Ovary (tissue), 3 donors: Measurements from ENCODE around the gene GPT2.

ENCODE experiments used
- POLR2A ChIP-seq: fragments of 450-650 bp; IDR thresholded peaks from one replicate; pipeline ENCODE4 v1.6.1; 2017; ENCODE audit warnings: antibody characterized with exemption, mild to moderate bottlenecking, moderate library complexity
- TF ChIP-seq, protein P1 (sequence below), 3 donors: fragments of 450-650 bp in 2 of 3; fragments of 200-600 bp in 1 of 3; IDR thresholded peaks; one replicate each; pipeline versions ENCODE4 v1.5.1 to v1.8.0; 2016 to 2022; ENCODE audit warnings: antibody characterized with exemption in 3 of 3, mild to moderate bottlenecking in 1 of 3
- donor health status: DM: no; HTN: no; CAD: no.

DNA sequence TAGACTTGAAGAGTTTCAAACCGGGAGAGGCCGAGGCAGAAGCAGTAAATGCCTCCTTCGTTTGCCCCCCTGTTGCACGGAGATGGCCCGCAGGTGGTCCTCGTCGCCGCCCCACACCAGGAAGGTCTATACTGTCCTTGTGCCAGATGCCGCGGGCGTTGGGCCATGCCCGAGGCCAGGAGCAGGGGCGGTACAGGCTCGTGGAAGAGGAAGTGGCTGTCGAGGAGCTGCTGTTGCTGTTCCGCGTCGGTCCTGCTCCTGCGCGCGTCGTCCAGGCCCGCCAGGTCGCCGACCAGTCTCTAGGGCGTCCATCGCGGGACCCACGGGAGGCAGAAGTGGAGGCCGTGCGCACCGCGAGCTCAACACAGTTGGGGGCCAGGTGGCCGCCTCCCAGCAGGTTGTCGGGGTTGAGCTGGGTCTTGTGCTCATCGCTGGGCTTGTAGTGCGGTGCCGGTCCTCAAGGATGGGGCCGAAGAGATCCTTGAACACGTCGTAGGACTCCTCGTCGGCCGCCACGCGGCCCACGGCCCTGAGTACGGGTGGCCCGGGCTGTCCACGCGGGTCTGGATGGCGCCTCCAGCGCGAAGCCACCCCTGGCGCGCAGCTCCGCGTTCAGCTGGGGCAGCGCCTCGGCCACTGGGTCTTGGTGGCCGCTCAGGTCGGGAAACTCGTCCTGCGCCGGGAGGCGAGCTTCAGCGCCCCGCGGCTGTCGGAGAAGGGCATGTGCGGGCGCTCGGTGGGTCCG, 40.1 kb upstream of the GPT2 start:
- TF ChIP-seq, protein P1, sequence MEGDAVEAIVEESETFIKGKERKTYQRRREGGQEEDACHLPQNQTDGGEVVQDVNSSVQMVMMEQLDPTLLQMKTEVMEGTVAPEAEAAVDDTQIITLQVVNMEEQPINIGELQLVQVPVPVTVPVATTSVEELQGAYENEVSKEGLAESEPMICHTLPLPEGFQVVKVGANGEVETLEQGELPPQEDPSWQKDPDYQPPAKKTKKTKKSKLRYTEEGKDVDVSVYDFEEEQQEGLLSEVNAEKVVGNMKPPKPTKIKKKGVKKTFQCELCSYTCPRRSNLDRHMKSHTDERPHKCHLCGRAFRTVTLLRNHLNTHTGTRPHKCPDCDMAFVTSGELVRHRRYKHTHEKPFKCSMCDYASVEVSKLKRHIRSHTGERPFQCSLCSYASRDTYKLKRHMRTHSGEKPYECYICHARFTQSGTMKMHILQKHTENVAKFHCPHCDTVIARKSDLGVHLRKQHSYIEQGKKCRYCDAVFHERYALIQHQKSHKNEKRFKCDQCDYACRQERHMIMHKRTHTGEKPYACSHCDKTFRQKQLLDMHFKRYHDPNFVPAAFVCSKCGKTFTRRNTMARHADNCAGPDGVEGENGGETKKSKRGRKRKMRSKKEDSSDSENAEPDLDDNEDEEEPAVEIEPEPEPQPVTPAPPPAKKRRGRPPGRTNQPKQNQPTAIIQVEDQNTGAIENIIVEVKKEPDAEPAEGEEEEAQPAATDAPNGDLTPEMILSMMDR (IDR thresholded peaks at IDR 0.05) = no peak
- no peak for TF ChIP-seq POLR2A
